Measurements from ENCODE around the gene LCE2B. TPM values are rescaled to one million over a fixed set of nuclear protein-coding genes. Genes with fewer than 3 reads are reported as not detected.
A peak's percentile ranks its signal among the peaks of the same experiment; 100 is the strongest.

Gene LCE2B
- total and polyA plus RNA-seq, 10 of the 15 experiments (the other 5 are each of a cell fraction or from before 2014, with no cell fraction given) = not detected

DNA sequence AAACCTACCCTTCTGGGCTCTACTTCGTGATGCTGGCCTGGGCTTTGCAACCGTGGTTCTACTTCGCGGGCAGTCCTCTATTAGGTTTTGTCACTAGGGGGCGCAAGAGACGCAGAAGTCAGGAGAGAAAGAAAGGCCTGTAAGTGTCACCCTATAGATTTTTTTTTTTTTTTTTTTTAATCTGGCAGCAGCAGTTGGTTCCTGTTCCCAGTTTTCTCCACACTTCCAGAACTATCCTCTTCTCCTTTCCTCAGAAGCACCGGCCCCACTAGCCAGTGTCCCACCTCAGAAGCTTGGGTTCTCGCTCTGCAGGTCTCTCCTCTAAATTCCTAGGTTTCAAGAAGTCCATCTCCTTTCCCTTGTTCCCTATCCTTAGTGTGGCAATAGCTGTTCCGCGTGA, 31.8 kb upstream of the LCE2B start:
- no peaks in the 10 kb centered on the region for H3K4me1 ChIP-seq (ENCODE audit: control insufficient read depth, insufficient read depth, low read length)
- H3K36me3 ChIP-seq (ENCODE audit: control insufficient read depth in 2 of 2, insufficient read depth in 2 of 2, low read length in 1 of 2) = no peaks in the 10 kb centered on the region
- DNase-seq (ENCODE audit: low read depth, low spot score) (no peak), ATAC-seq (peak; percentile 93), FAIRE-seq (peak; percentile 90)
- ChIA-PET CTCF (interaction anchor here (0.6 to 5.4 kb wide), 15 partner anchors 9 to 613 kb away, joined by 3 to 25 read pairs (median 5); partner anchors contain the start of gene LCE2D), SMC1A (ENCODE audit: uncharacterized antibody, unreplicated experiment) (interaction anchor here (0.7 to 2.5 kb wide), 7 partner anchors 11 to 635 kb away, joined by 3 to 19 read pairs (median 5); no protein-coding TSS in a partner anchor), POLR2A (no interaction called here), RAD21 (ENCODE audit: unreplicated experiment) (interaction anchor here (0.7 to 2.7 kb wide), 6 partner anchors 11 to 580 kb away, joined by 3 to 18 read pairs (median 6); no protein-coding TSS in a partner anchor)
- in situ Hi-C loops (cut with MboI) (loop anchor here (10.0 kb wide), 1 partner anchor 571 kb away; no protein-coding TSS in a partner anchor), intact Hi-C loops (cut with micrococcal nuclease; ENCODE audit: unreplicated experiment) (loop anchor here (2.0 to 10.0 kb wide), 5 partner anchors 217 to 623 kb away; no protein-coding TSS in a partner anchor)
- no peaks in the 10 kb centered on the region for H3K9me3 ChIP-seq (replicated peaks; ENCODE audit: control insufficient read depth, insufficient read depth, low read length)
- H3K9ac ChIP-seq (ENCODE audit: control insufficient read depth, insufficient read depth, low read length) = no peak overlapping the region
- H3K27ac ChIP-seq (ENCODE audit: control insufficient read depth, insufficient read depth) = no peak overlapping the region
- H3K4me2 ChIP-seq (ENCODE audit: control insufficient read depth, insufficient read depth) = no peak overlapping the region
- H3K4me3 ChIP-seq = no peak overlapping the region
- no peaks in the 10 kb centered on the region for H4K20me1 ChIP-seq (ENCODE audit: control insufficient read depth, insufficient read depth)
- peaks cover 0 to 9% of the 10 kb centered on the region in 2 experiments; a peak in 2 of 4 replicates for H3K27me3 ChIP-seq (replicated peaks in 1 of 2; ENCODE audit: control insufficient read depth in 2 of 2, insufficient read depth in 2 of 2, low read length in 1 of 2)
- no peaks in the 10 kb centered on the region for H3K79me2 ChIP-seq (ENCODE audit: control insufficient read depth, insufficient read depth, low read length)
- no TSS peak for BruUV-seq (replicated peaks)
- 21% methylated on average over 10 of the region's 10 CpGs for WGBS (ENCODE audit: insufficient coverage, insufficient replicate concordance, low lambda C conversion rate, missing lambda C conversion rate)
- H2AFZ ChIP-seq (ENCODE audit: control insufficient read depth, low read depth, low read length) = no peak overlapping the region
- TF ChIP-seq TBL1XR1 (IDR thresholded peaks at IDR 0.05; ENCODE audit: low read depth, low read length) = no peak
- TF ChIP-seq EGR1 (IDR thresholded peaks at IDR 0.05; ENCODE audit: borderline replicate concordance in 1 of 2, low read depth in 2 of 2, low read length in 2 of 2) = no peak
- TF ChIP-seq, protein P1, sequence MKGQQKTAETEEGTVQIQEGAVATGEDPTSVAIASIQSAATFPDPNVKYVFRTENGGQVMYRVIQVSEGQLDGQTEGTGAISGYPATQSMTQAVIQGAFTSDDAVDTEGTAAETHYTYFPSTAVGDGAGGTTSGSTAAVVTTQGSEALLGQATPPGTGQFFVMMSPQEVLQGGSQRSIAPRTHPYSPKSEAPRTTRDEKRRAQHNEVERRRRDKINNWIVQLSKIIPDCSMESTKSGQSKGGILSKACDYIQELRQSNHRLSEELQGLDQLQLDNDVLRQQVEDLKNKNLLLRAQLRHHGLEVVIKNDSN (IDR thresholded peaks at IDR 0.05; ENCODE audit: borderline replicate concordance, extremely low read length, insufficient read depth, low read depth, low read length) = no peak
- no peak for TF ChIP-seq YY1 (IDR thresholded peaks at IDR 0.05; ENCODE audit: low read depth, low read length)
- no peak for TF ChIP-seq RCOR1 (conservative IDR thresholded peaks at IDR 0.05; ENCODE audit: low read depth, low read length)
- TF ChIP-seq SMARCA5 (IDR thresholded peaks at IDR 0.05) = no peak
- TF ChIP-seq, protein P2, sequence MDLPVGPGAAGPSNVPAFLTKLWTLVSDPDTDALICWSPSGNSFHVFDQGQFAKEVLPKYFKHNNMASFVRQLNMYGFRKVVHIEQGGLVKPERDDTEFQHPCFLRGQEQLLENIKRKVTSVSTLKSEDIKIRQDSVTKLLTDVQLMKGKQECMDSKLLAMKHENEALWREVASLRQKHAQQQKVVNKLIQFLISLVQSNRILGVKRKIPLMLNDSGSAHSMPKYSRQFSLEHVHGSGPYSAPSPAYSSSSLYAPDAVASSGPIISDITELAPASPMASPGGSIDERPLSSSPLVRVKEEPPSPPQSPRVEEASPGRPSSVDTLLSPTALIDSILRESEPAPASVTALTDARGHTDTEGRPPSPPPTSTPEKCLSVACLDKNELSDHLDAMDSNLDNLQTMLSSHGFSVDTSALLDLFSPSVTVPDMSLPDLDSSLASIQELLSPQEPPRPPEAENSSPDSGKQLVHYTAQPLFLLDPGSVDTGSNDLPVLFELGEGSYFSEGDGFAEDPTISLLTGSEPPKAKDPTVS (IDR thresholded peaks at IDR 0.05; ENCODE audit: low read depth, low read length) = no peak
- TF ChIP-seq JUND (IDR thresholded peaks at IDR 0.05; ENCODE audit: low read depth, low read length) = no peak
- no peak for TF ChIP-seq TCF3 (IDR thresholded peaks at IDR 0.05; ENCODE audit: borderline replicate concordance, insufficient read depth, low read depth, low read length)
- TF ChIP-seq RAD21 (IDR thresholded peaks at IDR 0.05; ENCODE audit: insufficient read depth, low read depth, low read length) = peak; percentile 77
- TF ChIP-seq MYC (IDR thresholded peaks at IDR 0.05; ENCODE audit: insufficient read depth, insufficient read length, insufficient replicate concordance, low read length, severe bottlenecking) = no peak
- no peak for TF ChIP-seq TCF7 (IDR thresholded peaks at IDR 0.05; ENCODE audit: borderline replicate concordance)
- peak; percentile 76 for TF ChIP-seq ZNF384 (IDR thresholded peaks at IDR 0.05; ENCODE audit: borderline replicate concordance, low read depth, low read length)
- TF ChIP-seq PAX8 (IDR thresholded peaks at IDR 0.05) = no peak
- TF ChIP-seq RFX5 (IDR thresholded peaks at IDR 0.05; ENCODE audit: low read depth, low read length) = no peak
- no peak for TF ChIP-seq RBBP5 (conservative IDR thresholded peaks at IDR 0.05)
- TF ChIP-seq, protein P3, sequence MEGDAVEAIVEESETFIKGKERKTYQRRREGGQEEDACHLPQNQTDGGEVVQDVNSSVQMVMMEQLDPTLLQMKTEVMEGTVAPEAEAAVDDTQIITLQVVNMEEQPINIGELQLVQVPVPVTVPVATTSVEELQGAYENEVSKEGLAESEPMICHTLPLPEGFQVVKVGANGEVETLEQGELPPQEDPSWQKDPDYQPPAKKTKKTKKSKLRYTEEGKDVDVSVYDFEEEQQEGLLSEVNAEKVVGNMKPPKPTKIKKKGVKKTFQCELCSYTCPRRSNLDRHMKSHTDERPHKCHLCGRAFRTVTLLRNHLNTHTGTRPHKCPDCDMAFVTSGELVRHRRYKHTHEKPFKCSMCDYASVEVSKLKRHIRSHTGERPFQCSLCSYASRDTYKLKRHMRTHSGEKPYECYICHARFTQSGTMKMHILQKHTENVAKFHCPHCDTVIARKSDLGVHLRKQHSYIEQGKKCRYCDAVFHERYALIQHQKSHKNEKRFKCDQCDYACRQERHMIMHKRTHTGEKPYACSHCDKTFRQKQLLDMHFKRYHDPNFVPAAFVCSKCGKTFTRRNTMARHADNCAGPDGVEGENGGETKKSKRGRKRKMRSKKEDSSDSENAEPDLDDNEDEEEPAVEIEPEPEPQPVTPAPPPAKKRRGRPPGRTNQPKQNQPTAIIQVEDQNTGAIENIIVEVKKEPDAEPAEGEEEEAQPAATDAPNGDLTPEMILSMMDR (IDR thresholded peaks at IDR 0.05 in 2 of 3, conservative IDR thresholded peaks at IDR 0.05 in 1 of 3; ENCODE audit: control insufficient read depth in 2 of 3, extremely low read depth in 1 of 3, insufficient read depth in 1 of 3, low read depth in 3 of 3, low read length in 3 of 3) = peak; percentile 68 to 84 (median 80)
- TF ChIP-seq NFXL1 (IDR thresholded peaks at IDR 0.05; ENCODE audit: borderline replicate concordance) = no peak
- no peak for TF ChIP-seq POU2F2 (IDR thresholded peaks at IDR 0.05; ENCODE audit: borderline replicate concordance, low read depth, low read length)
- no peak for TF ChIP-seq YBX1 (IDR thresholded peaks at IDR 0.05)
- TF ChIP-seq BHLHE40 (IDR thresholded peaks at IDR 0.05; ENCODE audit: borderline replicate concordance in 1 of 2, low read depth in 2 of 2, low read length in 1 of 2) = no peak
